GM12875 (cell line): ENCODE measurements around the gene ESPL1.

Source experiments
- H3K4me3 ChIP-seq: one replicate; pipeline ENCODE4 v1.5.1; 2011; ENCODE audit warnings: low read depth, low read length, control low read depth
- TF ChIP-seq, protein P1 (sequence below): IDR thresholded peaks from 2 replicates; pipeline ENCODE4 v1.5.1; 2011; ENCODE audit warnings: low read depth, mild to moderate bottlenecking, control low read depth, inconsistent platforms, low read length, moderate library complexity, borderline replicate concordance; ENCODE audit not compliant: insufficient read depth

ESPL1 gene

GRCh38 chr12:53253298-53253697 lies 14.8 kb upstream of the ESPL1 start:
- TF ChIP-seq, protein P1, sequence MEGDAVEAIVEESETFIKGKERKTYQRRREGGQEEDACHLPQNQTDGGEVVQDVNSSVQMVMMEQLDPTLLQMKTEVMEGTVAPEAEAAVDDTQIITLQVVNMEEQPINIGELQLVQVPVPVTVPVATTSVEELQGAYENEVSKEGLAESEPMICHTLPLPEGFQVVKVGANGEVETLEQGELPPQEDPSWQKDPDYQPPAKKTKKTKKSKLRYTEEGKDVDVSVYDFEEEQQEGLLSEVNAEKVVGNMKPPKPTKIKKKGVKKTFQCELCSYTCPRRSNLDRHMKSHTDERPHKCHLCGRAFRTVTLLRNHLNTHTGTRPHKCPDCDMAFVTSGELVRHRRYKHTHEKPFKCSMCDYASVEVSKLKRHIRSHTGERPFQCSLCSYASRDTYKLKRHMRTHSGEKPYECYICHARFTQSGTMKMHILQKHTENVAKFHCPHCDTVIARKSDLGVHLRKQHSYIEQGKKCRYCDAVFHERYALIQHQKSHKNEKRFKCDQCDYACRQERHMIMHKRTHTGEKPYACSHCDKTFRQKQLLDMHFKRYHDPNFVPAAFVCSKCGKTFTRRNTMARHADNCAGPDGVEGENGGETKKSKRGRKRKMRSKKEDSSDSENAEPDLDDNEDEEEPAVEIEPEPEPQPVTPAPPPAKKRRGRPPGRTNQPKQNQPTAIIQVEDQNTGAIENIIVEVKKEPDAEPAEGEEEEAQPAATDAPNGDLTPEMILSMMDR, result no peak
- H3K4me3 ChIP-seq, result no peak overlapping the region

- H3K4me3 ChIP-seq, result no peak overlapping the region
- TF ChIP-seq, protein P1, result no peak
These were observed 13.1 kb upstream of the ESPL1 start for GRCh38 chr12:53254816-53255545.

- TF ChIP-seq, protein P1, result no peak
- no peak overlapping the region for H3K4me3 ChIP-seq
These were observed 12.1 kb upstream of the ESPL1 start for GRCh38 chr12:53255996-53256395.

- TF ChIP-seq, protein P1, result no peak
- H3K4me3 ChIP-seq, result no peak overlapping the region
These were observed 9.3 kb upstream of the ESPL1 start for GRCh38 chr12:53258541-53259539.

GRCh38 chr12:53259891-53260290 lies 8.2 kb upstream of the ESPL1 start:
- TF ChIP-seq, protein P1, result no peak
- H3K4me3 ChIP-seq, result no peak overlapping the region

- TF ChIP-seq, protein P1, result no peak
- H3K4me3 ChIP-seq, result no peak overlapping the region
These were observed 2.3 kb upstream of the ESPL1 start for GRCh38 chr12:53265783-53266182.
